HG03565 (cell line): Measurements from ENCODE around the gene HPCA.

Source experiments
- ATAC-seq: cut with Tn5 transposase; IDR thresholded peaks from one replicate; pipeline ENCODE4 v1.9.1; 2021; ENCODE audit warnings: mild to moderate bottlenecking, moderate library complexity; ENCODE audit not compliant: unreplicated experiment

HPCA gene

DNA sequence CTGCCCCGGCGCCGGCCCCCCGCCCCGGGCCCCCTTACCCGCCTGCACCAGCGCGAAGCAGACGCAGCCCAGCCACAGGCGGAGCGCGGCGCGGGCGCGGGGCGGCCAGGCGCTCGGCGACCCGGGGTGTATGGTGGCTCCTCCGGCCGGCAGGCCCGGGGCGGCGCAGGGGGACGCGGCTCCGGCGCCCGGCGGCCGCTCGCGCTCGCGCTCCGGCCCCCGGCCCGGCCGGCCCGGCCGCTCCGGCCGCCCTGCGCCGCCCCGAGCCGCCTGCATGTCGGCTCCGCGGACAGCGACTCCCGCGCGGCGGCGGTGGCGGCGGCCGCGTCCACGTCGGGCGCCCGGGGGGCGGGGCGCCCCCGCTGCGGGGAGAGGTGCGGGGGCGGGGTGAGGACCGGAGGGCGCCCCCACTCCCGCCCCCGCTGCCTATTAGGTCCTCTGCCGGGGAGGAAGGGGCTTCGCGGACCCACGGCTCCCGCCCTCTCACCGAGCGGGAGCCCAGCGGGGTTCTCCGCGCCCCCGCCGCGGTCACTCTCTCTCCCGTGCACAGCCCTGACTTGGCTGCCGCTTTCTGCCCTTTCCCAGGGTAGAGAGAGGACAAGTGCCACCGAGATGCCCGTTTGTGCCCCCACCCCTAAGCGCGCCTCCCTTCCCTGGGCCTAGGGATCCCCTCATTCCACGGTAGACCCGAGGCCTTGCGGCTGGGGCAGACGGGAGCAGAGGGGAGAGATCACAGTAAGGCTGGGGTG, 15.5 kb upstream of the HPCA start, which contains the start of gene FNDC5:
Gene FNDC5, minus strand, starts transcription at position 298 of the 749 bp plus-strand sequence.
- no peak for ATAC-seq

DNA sequence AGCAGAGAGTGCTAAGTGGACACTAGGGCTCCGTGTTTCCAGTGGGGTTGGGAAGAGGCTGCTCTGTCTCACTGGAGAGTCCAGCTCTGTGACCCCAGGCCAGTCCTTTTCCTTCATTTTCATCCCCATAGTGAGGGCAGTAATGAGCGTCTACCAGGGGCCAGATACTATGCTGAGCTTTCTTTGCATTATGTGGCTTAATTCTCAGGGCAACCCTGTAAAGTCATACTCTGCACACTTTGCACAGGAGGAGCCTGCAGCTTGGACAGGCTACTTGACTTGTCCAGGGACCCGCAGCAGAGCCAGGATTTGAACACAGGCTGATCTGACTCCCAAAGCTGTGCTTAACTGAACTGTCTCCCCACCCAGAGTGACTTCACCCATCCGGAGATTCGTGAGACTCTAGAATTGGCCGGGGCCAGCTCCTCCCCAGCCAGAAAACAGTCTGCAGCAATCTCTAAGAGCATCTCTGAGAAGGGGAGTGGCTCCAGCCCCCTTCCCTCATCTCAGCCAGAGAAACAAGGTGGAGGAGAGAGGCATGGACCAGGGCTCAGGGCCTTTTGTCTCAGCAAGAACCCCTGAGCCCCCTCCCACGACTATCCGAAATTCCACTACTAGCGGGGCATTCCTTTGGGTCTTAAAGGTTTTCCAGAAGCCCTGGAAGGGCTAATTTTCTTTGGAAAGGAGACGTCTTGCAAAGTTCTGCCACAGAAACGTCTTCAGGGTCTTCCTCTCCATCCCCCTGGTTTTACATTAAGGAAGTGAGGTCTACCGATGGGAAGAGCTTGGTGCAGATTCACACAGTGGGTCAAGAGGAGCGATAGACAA, 14.7 kb upstream of the HPCA start:
- no peak for ATAC-seq

DNA sequence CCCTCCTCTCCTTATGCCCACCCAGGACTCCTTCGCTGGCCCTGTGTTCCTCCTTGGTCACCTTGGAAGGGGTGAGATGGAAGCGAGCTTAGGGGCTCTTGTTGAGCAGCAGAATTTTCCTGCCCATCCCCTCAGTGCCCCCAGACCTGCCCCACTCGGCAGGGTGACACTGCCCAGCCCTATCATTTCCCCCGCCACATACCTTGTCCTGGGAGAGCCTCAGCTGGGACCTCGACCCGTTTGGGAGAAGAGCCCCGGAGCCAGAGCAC, 14.2 kb upstream of the HPCA start:
- no peak for ATAC-seq

DNA sequence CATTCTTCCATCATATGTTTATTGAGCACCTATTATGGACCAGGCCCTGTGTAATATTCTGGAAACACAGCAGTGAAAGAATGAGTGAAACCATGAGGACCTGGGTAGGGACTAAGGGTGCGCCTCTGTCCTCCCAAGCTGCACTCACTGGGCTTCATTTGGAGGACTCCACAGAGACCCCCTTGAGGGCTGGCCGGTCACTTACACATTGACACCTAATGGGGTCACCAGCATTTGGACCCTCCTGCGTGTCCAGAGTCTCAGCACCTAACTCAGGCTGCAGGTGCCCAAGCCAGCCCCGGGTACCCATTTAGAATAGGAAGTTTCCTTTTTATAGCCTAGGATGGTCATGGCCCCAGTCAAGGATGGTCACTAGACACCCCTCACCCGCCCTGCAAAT, 12.8 kb upstream of the HPCA start:
- ATAC-seq, result no peak

DNA sequence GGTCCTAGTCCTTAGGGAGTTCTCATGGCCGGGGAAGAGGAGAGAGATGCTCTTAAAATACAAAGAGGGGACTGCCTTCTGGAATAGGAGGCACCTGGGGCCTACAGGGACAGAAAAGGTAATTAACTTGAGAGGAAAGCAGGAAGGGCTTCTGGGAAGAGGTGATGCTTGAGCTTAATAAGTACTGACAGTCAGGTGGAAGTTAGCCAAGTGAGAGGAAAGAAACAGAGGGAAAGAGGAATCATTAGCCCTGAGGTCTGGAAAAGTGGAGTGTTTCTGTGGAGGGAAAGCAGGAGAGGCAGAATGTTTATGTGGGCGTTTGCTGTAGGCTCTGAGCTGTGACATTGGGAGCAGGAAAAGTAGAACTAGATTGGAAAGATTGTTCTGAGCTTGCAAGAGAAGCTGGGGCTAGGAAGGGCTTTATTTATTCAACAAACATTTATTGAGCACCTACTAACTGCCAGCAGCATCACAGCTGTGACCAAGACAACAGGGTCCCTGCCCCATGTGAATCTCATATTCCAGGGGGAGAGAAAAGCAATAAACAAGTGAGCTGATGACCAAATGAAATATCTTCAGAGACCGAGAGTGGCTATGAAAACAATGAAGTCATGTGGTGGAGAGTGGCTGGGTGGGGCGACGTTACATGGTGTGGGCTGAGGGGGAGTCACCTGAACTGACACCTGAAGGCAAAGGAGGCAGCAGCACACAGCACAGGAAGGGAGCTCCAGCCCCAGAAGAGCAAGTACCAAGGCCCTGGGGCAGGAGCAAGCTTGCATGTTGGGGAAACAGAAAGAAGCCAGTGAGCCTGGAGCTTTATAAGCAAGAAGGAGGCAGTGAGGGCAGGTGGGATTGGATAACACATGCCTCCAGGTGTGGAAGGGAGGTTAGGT, 11.2 kb upstream of the HPCA start:
- no peak for ATAC-seq

DNA sequence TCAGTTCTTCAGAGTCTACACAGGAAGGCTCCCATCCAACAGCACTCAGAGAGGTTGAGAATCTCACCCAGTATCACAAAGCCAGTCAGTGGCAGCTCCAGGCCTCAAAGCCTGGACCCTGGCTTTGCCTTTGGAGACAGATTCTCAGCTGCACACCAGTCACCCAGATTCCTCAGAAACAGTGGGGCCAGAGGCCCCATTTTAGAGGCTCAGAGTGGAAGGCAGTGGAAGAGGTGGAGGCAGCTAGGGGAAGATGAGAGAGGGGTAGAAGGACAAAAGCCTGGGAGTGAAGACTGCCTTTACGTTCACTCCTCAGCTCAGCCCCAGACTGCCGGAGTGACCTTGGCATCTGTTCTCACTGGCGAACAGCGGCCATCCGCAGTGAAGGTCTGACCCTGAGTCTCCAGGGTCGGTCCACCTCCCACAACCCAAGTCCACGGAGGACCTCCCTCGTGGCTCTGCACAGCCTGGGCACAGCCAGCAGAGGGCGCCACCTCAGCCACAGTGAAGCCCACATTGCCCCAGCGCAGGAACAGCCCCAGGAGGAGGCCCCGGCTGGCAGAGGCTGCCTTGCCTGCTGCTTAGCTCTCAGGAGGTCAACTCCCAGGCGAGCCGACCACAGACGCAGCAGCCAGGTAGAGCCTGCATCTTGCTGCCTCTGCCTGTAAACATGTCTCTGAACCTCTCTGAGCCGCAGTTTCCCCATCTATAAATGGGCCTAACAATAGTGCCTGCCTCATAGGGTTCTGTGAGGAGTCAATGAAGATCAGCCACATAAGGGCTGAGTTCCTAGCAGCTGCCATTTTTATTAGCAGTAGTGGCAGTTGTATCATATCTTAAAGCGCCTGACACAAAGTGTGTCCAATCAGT, 9.7 kb upstream of the HPCA start:
- ATAC-seq, result no peak

DNA sequence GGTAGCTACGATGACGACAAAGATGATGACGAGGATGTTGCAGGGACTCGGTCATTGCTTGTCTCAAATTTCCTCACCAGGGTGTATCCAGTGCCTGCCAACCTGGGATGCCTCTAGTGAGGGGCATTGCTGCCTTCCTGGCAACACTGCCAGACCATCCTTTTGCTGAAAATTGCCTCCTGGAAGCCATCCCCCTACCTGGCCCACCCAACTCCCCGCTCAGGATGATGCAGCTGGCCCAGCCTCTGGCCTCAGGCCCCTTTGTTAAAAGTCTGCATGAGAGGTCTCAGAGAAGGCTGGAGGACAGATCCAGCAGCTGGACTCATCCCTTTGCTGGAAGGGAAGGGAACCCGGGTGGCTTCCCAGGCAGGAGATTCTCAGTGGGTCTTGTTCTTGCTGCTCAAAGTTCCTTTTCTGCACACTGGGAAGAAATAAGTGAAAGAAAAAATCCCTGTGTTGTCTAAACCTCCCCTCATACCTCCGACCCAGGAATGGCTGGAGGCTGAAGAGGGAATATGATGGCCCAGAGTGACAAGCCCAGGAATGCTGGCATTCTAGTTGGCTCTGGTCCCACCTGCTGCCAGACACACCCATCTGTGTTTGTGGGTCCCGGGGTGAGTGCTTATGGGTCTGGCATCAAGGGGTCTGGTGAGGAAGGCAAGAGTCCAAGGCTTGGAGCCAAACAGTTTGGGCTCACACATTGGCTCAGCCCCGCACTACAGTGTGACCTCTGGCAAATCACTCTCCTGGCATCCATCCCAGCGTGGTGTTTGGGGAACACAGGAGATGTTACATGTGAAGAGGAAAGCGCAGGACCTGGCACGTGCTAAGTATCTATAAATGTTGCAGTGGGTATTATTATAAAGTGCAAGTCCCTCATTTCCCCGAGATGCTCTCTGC, 8.8 kb upstream of the HPCA start:
- no peak for ATAC-seq

DNA sequence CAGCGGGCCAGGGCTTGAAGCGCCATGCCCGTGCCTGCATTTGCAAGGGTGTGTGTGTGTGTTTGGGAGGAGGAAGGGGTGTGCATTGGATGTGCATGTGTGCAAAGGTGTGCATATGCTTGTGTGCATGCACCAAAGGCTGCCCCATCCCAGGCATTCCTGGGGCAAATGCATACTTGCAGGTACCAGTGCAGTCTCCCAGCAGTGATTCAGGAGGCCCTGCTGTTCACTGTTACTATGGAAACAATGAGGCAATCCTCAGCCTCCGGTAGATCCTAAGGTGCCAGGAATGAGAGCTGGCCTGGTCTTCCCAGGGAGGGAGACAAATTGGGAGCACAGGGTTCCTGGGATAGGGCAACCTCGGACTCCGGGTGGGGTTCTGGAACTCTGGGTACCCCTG, 8.1 kb upstream of the HPCA start:
- ATAC-seq, result no peak

DNA sequence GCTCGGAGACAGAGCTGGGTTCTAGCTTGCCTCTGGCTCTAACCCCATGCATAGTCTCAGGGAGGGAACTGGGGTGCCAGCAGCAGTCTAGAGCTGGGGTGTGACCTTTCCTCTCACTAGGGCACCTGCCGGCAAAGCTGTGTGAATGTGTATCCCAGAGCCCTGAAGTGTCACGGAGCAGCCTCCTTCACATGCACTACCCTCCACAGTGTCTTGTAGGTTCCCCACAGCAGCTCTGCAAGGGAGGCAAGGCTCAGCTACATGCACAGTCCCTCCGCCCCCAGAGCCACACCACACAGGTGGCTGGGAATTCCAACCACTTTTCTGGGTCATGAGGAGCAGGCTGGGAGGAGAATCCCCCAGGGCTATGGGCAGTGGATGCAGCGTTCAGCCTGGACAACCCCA, 7.7 kb upstream of the HPCA start:
- ATAC-seq, result no peak

DNA sequence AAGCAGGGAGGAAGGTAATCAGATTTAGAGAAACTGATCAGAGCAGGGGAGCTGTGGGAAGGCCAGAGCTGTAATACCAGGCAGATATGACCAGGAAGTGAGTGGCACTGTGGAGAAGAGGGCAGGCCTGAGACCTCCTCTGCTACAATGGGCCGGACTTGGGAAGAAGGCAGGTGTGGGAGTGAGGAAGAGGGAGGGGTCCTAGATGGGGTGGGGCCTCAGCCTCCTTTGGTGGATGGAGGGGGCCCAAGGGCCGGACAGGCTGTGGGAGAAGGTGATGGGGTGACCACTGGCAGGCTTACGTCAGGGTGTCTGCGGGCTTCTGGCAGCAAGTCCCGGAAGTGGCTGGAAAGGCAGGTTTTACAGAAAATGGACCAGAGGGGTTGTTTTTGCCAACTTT, 5.0 kb upstream of the HPCA start:
- no peak for ATAC-seq

DNA sequence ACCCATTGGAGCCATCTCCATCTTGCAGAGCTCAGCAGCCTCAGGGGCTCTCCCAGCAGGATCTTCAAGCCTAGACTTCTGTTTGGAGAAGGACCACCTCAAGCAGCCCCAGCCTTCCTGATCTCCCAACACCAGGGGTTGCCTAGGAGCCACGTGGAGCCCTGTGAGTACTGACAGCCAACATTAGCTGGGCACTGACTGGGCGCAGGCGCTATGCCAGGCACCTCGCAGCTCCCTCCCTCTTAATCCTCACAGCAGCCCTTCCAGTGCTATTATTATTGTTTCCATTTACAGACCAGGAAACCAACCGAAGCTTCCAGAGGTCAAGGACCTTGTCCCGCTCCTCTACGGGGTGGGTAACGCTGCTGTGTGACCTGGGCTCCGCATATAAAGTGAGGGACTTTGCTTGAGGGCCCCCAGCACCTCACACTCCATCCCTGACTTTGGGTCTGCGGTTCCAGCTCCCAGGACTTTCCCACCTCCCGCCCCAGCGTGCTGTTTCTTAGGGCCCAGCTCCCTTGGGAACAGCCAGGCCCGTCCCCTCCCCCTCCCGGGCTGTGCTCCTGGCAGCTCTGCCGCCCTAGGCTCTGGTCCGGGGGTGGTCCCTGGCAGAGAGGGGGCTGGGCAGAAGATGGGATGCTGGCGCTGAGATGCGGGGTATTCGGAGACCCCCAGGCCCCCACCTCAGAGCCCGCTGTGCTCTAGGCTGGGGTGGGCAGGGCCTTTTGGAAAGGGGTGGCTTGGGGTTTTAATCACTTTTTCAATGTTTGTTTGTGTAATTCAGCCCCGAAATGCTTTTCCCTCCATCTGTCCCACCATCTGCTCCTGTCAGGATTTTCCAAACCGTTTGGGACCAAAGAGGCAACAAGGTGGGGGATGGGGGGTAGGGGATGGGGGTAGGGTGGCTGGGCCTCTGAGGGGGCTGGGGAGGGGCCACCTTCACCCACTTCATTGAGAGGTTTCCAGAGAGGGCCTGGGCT, 4.1 kb upstream of the HPCA start:
- no peak for ATAC-seq

DNA sequence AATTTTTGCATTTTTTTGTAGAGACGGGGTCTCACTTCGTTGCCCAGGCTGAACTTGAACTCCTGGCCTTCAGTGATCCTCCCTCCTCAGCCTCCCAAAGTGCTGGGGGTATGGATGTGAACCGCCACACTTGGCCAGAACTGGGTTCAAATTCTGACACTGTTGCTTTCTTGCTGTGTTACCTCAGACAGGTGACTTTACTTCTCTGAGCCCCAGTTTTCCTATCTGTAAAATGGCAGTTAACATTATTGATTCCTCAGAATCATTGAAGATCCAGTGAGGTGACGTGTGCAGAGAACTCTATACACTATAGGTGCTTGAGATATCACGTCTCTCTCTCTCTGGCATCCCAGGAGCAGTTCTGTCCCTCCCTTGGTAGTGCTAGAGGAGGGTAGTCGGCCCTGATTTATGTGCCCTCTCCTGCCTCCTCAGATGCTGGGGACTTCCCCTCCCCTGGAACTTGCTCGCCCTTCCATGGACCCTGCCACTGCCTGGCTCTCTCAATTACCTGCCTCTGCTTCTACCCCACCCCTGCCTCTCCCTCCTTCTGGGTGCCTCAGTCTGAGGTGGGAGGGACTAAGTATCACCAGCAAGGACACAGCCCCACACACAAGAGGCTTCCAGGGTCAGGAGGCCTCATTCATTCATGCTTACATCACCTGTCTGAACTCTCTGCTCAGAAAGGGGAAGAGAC, 2.8 kb upstream of the HPCA start:
- ATAC-seq, result no peak

DNA sequence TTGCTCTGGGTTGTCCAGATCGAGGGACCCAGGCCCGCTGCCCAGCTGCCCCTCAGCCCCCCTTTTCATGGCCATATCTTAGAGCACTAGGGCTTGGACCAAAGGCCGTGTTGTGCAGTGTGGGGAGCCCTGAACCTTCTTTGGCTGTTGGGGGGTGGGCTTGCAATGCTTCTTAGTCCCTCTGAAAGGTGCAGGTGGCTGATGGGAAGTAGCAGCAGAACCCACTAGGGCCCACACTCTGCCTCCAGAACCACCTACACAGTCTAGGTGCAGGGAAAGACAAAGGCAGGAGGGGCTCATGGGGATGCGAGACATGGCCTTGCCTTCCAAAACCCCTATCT, 2.3 kb upstream of the HPCA start:
- no peak for ATAC-seq

DNA sequence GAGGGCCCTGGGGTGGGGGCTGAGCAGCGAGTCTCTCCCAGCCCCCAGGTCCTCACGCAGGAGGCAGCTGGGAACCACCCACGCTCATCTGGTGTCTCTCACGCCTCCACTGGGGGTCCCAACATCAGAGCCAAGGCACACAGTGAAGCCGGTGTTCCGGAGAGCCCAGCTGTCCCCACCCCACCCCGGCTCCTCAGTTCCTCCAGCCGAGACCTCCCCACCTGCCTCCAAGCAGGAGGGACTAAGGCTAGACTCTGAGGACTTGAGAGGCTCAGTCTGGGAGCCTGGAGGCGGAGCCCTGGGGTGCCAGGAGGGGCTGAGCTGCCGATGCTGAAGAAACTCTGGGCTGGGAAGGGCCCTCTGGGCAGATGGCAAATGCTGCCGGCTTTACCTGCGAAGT, 1.6 kb upstream of the HPCA start:
- no peak for ATAC-seq

DNA sequence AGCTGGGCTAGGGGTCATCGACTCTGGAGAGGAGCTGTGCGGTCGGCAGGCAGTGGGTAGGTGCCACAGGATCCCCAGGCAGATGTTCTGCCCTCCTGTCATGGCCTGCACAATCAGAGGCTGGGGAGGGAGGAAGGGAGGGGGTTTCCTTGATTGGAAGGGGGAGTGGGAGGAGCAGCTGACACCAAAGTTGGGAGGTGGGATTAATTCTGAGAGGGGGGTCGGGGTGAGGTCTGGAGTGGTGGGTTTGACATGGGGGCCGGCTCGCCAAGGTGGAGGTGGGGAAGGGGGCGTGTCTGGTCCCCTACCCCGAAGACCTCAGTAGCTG, 651 bp upstream of the HPCA start:
- no peak for ATAC-seq

DNA sequence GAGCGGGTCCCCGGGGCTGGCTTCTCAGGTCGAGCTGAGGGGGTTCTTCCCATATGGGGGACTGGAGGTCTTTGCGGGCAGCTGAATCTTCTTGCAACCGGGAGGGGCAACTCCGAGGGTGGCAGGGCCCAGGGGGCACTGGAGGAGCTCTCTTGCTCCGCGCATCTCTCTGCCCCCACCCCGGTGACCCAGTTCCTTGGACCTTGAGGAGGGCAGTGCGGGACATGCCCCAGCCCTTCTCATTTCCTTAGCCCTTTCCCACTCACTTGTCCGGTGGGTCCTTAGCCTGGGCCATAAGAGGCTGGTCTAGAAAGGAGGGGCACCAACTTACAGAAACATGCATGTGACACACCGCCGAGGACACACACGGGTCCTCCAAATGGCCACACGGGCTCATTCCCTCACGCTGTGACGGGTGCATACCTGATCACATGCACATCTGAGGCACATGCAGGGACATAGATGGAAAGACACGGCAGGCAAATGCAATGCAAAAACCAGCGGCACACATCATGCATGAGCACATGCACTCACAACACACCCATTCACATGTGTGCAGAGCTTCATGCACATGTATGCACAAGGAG, 630 bp downstream of the HPCA start:
- no peak for ATAC-seq

DNA sequence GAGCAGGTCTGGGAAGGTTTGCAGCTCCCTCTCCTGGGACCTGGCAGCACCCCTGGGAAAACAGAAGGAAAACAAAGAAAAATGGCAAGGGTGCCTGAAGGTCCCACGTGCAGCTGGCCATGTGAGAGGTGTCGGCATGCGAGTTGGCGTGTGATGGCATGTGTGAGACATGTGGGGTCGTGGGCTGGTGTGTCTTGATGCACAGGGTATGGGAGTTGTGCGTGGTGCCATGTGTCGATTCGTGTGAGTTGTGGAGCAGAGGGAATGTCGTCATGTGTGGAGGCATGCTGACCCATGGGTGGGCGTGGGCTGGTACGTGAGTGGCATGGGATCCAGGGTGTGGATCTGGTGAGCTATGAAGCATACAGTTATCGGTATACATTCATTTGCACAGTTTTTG, 1.3 kb downstream of the HPCA start:
- no peak for ATAC-seq

DNA sequence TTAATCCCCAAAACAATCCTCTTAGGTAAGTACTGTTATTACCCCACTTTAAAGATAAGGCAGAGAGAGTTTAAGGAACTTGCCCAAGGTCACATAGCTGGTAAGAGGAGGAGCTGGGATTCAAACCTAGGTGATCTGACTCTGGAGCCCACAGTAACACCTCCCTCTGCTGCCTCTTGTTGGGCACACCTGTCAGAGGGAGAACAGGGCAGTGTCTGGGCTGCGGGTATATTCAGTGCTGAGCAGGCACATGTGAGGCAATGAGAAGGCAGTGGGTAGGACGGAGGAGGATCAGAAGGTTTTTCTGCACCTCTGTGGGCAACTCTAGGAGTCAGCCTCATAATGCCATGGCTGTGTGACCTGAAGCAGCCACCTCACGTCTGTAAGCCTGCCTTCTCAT, 1.8 kb downstream of the HPCA start:
- no peak for ATAC-seq
